GM18858 (cell line): ENCODE data around the gene SBF1.

ENCODE experiments used
- ATAC-seq: cut with Tn5 transposase; IDR thresholded peaks from one replicate; pipeline ENCODE4 v1.9.1; 2021; ENCODE audit not compliant: unreplicated experiment

Gene SBF1

GRCh38 chr22:50469377-50470305 is 5.2 kb downstream of the SBF1 start:
- ATAC-seq = no peak

- no peak for ATAC-seq
These were observed 6.2 kb downstream of the SBF1 start for GRCh38 chr22:50468626-50469025.

DNA sequence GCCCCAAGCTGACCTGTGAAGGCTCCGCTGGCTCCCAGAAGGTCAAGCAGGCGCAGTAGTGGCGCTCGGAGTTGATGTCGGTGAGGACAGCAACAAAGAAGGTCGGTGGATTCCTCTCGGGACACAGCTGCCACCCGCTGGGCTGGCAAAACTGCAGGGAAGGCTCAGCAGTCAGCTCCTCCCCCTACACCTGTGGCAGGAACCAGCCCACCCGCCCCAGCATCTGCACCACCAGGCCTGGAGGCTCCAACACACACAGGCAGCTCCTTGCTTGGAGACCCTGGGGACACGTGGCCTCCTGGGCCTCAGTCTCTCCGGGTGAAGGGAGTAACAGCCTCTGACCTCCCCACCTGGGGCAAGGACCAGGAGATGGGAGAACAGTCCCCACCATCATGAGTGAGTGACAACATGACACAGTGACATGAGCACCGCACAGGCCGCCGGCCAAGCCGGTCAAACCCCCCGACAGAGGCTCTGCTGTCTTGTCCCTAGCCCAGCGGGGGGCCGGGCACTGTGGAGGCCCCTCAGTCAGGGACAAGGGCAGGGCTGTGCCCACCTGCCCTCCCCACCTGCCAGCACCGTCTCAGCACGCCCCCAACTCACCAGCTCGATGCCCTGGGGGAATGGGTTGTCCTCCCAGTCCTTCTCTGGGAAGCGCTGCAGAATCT is 6.9 kb downstream of the SBF1 start:
- ATAC-seq = no peak

DNA sequence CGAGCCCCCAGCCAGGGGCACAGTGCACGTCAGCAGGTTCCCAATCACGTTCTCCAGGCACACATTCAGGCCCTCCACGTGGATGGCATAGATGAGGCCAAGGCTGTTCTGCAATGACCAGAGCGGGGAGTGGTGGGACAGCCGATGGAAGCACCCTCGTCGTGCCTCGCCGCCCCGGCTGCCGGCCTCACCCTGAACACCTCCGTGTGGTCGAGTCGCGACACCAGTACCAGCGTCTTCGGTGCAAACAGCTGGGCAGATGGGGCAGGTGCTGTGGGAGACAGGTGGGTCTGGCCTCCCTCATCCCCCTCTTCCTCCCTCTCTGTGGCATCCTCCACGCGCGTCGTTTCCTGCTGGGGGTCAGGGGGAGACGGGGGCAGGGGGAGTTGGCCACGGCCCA is 7.5 kb downstream of the SBF1 start:
- no peak for ATAC-seq

DNA sequence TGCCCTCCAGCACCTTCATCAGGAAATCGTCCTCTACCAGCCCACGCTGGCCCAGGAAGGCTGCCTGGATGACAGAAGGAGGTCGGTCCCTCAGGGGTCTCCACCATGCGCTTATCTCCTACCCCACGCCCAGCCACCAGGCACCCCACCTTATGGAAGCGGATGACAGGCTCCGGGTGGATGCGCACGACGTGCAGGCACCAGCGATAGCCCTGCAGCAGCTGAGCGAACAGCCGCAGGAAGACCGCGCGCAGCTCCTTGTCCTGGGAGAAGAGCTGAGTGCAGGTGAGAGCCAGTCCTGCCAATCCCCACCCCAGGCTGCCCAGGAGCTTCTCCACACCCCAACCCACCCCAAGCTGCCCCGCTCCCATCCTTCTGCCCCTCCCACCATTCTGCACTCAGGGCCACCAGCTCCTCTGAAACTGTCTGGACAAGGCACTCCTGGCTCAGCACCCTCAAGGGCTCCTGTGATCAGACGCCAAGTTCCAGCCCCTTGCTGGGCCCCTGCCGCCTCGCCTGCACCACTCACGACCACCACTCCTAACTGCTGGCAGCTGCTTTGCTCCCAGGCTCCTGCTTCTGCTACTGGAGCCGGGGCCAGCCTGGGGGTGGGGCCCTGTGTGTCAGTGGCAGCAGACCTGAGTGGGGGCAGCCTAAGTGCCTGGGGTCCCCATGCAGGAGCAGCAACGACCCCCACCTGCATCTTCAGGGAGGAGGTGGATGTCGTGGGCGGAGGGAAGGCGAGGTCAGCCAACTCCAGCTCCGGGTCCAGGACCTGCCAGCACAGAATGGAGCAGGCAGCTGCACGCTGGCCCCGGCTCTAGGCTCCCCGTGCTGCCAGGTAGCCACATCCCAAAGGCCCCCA is 9.5 kb downstream of the SBF1 start:
- no peak for ATAC-seq

DNA sequence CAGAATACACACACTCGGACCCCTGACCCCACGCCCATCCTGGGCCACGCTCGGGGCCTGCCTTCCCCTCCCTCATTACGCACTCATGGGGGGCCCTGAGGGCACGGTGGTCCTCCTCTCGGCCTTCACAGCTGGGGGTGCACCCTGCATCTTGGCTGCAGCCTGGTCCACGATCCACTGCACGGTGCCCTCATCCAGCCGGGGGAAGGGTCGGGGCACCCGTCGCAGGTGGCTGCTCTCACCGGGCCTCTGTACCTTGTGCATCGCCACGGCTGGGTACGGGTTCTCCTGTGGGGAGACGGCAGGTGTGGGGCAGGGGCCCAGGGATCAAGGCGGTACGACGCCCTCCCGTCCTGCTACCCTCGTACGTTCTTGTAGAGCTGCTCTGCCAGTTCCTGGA is 10.4 kb downstream of the SBF1 start:
- no peak for ATAC-seq

- no peak for ATAC-seq
These were observed 11.5 kb downstream of the SBF1 start for GRCh38 chr22:50463188-50463900.

GRCh38 chr22:50461979-50462540 is 12.8 kb downstream of the SBF1 start:
- no peak for ATAC-seq

DNA sequence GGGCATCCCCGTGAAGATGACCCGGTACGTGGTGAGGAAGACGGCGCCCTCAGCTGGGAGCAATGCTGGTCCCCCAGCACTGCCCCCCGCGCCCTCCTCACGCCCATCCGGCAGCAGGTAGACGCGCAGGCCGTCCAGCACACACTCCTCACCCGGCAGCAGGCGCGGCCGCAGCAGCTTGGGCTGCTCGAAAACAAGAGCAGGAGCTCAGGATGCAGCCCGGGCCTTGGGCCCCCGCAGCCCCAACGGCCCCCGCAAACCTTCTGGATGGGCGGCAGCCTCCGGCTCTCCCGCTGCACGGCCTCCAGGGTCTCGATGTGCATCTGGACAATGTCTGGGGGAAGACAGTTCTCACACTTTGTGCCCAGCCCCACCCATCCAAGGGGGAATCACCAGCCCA is 13.3 kb downstream of the SBF1 start:
- ATAC-seq = no peak

GRCh38 chr22:50460938-50461337 is 13.9 kb downstream of the SBF1 start:
- ATAC-seq = no peak

- no peak for ATAC-seq
These were observed 15.2 kb downstream of the SBF1 start for GRCh38 chr22:50459496-50460140.

DNA sequence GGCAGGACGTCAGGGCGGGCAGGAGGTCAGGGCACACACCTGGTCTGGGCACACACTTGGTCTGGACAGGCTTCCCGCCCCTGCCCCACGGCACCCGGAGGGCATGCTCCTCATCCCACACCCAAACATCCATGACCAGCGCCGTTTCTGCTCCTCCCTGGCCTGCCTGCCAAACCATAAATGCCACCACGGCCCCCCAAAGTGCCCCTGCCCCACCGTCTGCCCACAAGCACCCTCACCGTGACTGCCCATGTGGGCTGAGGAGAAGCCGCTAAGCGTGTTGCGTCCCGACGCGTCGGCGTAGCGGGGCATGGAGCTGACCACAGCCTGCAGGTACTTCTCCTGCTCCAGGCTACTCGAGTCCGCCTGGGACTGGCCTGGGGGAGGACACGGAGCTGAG is 15.8 kb downstream of the SBF1 start:
- no peak for ATAC-seq

GRCh38 chr22:50456466-50457234 is 18.2 kb downstream of the SBF1 start:
- no peak for ATAC-seq

DNA sequence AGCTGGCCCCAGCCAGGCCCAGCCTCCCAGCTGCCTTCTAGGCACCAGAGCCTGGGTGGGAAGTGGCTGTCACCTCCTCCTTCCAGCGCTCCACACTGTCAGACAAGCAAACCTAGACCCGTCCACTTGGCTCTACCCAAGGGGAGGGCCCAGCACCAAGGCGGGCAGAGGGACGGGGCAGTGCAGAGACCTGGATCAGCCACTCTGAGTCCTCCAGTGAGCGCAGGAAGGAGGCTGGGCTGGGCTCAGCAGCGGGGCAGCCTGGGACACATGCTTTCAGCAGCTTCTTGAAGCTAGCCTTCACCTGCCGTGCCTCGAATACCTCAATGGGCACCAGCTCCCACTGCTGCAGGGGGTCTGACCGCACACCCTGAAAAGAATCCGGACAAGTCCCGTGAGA is 18.8 kb downstream of the SBF1 start:
- ATAC-seq = no peak

- ATAC-seq = no peak
These were observed 19.6 kb downstream of the SBF1 start for GRCh38 chr22:50455201-50455600.

GRCh38 chr22:50454556-50455075 is 20.2 kb downstream of the SBF1 start:
- no peak for ATAC-seq

GRCh38 chr22:50452649-50453048 is 22.2 kb downstream of the SBF1 start:
- ATAC-seq = no peak

DNA sequence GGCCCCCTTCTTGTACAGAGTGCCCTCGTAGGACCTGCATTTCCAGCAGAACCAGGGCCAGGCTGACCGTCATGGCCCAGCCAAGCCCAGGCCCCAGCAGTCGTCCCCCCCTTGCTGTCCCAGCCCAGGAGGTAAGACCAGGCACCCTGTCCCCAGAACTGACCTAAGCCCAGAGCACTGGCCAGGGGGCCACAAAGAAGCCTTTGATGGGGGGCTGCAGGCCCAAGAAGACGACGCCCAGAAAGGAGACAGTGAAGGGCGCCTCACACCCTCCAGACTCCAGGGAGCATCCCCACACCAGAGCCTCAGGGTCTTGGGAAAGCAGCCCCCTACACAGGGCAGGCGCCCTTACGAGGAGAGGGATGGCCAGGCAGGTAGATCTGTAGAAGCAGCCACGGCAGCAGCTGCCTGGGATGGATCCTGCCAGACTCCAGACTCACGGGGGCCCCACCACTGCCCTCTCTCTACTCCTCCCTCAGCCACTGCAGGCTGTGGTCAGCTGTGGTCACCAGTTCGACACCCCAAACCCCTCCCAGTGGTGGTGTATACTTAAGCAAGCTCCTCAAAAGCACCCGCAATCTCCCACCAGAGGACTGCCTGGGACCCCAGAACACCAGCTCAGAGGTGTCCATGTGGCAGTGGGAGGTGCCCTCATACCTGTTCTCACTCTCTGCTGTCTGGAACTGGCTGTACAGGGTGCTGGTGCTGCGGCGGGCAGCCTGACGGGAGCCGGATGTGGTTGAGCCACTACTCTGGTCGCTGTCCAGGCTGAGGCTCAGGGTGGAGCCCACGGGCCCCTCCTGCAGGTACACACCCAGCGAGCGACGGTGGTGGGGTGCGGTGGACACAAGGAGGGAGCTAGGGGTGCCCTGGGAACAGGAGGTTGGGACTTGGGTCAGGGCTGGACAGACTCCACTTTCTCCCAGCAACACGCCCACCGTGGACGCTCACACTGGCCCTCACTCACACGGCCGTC is 27.0 kb downstream of the SBF1 start:
- ATAC-seq = no peak
